ENCODE results near the gene CACNA1C. TPM values are rescaled to one million over a fixed set of nuclear protein-coding genes. Genes with fewer than 3 reads are reported as not detected.
A peak's percentile ranks its signal among the peaks of the same experiment; 100 is the strongest.

Gene CACNA1C
- total RNA-seq, 4 donors from 2014 or later: 1.5 to 13.5 (median 2.1) TPM

- H3K36me3 ChIP-seq: peaks cover 0 to 7% (median 0%) of the 10 kb centered on the region in 3 donors
- intact Hi-C loops (cut with DNase I): no loop called here
- no peaks in the 10 kb centered on the region for H3K27me3 ChIP-seq
- no peak for DNase-seq
- H3K27ac ChIP-seq: no peak overlapping the region
- H3K4me1 ChIP-seq: peaks cover 0 to 15% (median 4%) of the 10 kb centered on the region in 3 donors
- no peak for TF ChIP-seq POLR2A (IDR thresholded peaks at IDR 0.05)
- TF ChIP-seq, protein P1, sequence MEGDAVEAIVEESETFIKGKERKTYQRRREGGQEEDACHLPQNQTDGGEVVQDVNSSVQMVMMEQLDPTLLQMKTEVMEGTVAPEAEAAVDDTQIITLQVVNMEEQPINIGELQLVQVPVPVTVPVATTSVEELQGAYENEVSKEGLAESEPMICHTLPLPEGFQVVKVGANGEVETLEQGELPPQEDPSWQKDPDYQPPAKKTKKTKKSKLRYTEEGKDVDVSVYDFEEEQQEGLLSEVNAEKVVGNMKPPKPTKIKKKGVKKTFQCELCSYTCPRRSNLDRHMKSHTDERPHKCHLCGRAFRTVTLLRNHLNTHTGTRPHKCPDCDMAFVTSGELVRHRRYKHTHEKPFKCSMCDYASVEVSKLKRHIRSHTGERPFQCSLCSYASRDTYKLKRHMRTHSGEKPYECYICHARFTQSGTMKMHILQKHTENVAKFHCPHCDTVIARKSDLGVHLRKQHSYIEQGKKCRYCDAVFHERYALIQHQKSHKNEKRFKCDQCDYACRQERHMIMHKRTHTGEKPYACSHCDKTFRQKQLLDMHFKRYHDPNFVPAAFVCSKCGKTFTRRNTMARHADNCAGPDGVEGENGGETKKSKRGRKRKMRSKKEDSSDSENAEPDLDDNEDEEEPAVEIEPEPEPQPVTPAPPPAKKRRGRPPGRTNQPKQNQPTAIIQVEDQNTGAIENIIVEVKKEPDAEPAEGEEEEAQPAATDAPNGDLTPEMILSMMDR (IDR thresholded peaks at IDR 0.05): no peak
- H3K4me3 ChIP-seq: no peak overlapping the region
- H3K9me3 ChIP-seq: no peaks in the 10 kb centered on the region
- WGBS, 2 donors: 91 to 98% methylated on average over 10 to 11 of the region's 11 CpGs
Observed at GRCh38 chr12:2610358-2610757, 557.6 kb downstream of the CACNA1C start.

GRCh38 chr12:2613326-2614073 lies 560.7 kb downstream of the CACNA1C start:
- Histone ChIP-seq H3K4me1 (peaks cover 0 to 15% (median 4%) of the 10 kb centered on the region in 3 donors), H3K4me3 (no peak overlapping the region), H3K27ac (peak overlapping the region in 2 of 4 donors; percentile 57 to 61), H3K27me3 (peaks cover 0 to 4% (median 0%) of the 10 kb centered on the region in 4 donors), H3K9me3 (no peaks in the 10 kb centered on the region), H3K36me3 (peaks cover 0 to 5% (median 0%) of the 10 kb centered on the region in 3 donors)
- DNase-seq: no peak
- 43 to 44% methylated on average over 7 to 10 of the region's 12 CpGs for WGBS, 2 donors
- no peak for TF ChIP-seq POLR2A (IDR thresholded peaks at IDR 0.05)
- TF ChIP-seq, protein P1 (IDR thresholded peaks at IDR 0.05): no peak
- intact Hi-C loops (cut with DNase I): no loop called here

- Histone ChIP-seq H3K36me3 (no peaks in the 10 kb centered on the region), H3K27ac (peak overlapping the region in 3 of 4 donors; percentile 8 to 61 (median 44)), H3K27me3 (peaks cover 0 to 4% (median 0%) of the 10 kb centered on the region in 4 donors), H3K4me3 (no peak overlapping the region), H3K9me3 (no peaks in the 10 kb centered on the region), H3K4me1 (peaks cover 0 to 15% (median 4%) of the 10 kb centered on the region in 3 donors)
- TF ChIP-seq, protein P1 (IDR thresholded peaks at IDR 0.05): no peak
- no peak for TF ChIP-seq POLR2A (IDR thresholded peaks at IDR 0.05)
- intact Hi-C loops (cut with DNase I): no loop called here
- no peak for DNase-seq
Observed at GRCh38 chr12:2614341-2614740, 561.6 kb downstream of the CACNA1C start.

GRCh38 chr12:2615665-2616402 lies 563.0 kb downstream of the CACNA1C start:
- intact Hi-C loops (cut with DNase I): no loop called here
- H3K9me3 ChIP-seq: no peaks in the 10 kb centered on the region
- peaks cover 0 to 15% (median 4%) of the 10 kb centered on the region in 3 donors for H3K4me1 ChIP-seq
- no peak for DNase-seq
- H3K27me3 ChIP-seq: peaks cover 0 to 4% (median 0%) of the 10 kb centered on the region in 4 donors
- H3K4me3 ChIP-seq: no peak overlapping the region
- H3K36me3 ChIP-seq: no peaks in the 10 kb centered on the region
- 62 to 66% methylated on average over 8 to 9 of the region's 14 CpGs for WGBS, 2 donors
- no peak for TF ChIP-seq POLR2A (IDR thresholded peaks at IDR 0.05)
- TF ChIP-seq, protein P1 (IDR thresholded peaks at IDR 0.05): no peak
- H3K27ac ChIP-seq: peak overlapping the region in 2 of 4 donors; percentile 26 to 36

- Histone ChIP-seq H3K4me3 (no peak overlapping the region), H3K4me1 (peaks cover 0 to 15% (median 4%) of the 10 kb centered on the region in 3 donors), H3K9me3 (no peaks in the 10 kb centered on the region), H3K27me3 (peaks cover 0 to 4% (median 0%) of the 10 kb centered on the region in 4 donors), H3K27ac (peak overlapping the region in 1 of 4 donors; percentile 36), H3K36me3 (no peaks in the 10 kb centered on the region)
- no peak for DNase-seq
- intact Hi-C loops (cut with DNase I): no loop called here
- no peak for TF ChIP-seq POLR2A (IDR thresholded peaks at IDR 0.05)
- TF ChIP-seq, protein P1 (IDR thresholded peaks at IDR 0.05): no peak
- WGBS, 2 donors: 56 to 78% methylated on average over 4 to 6 of the region's 10 CpGs
Observed at GRCh38 chr12:2616763-2617162, 564.0 kb downstream of the CACNA1C start.

Measured in esophagus squamous epithelium (tissue), 5 donors.